Keratinocyte (primary cell): Measurements from ENCODE around the gene PLEKHD1.

Experiments used
- EZH2 ChIP-seq: IDR thresholded peaks from one replicate; pipeline ENCODE4 v1.6.1; 2012; ENCODE audit warnings: inconsistent platforms, mild to moderate bottlenecking, low read length, moderate library complexity
- TF ChIP-seq, protein P1 (sequence below), 3 experiments: IDR thresholded peaks in 1 of 3; conservative IDR thresholded peaks in 1 of 3; optimal IDR thresholded peaks in 1 of 3; 2 replicates in 2 of 3; 3 replicates in 1 of 3; pipeline versions ENCODE3 to v1.5.1; 2011; ENCODE audit warnings: low read length in 3 of 3, mild to moderate bottlenecking in 3 of 3, moderate library complexity in 2 of 3, control low read depth in 1 of 3, inconsistent platforms in 1 of 3; ENCODE audit not compliant: insufficient read depth in 2 of 3; ENCODE audit errors: extremely low read depth in 1 of 3

DNA sequence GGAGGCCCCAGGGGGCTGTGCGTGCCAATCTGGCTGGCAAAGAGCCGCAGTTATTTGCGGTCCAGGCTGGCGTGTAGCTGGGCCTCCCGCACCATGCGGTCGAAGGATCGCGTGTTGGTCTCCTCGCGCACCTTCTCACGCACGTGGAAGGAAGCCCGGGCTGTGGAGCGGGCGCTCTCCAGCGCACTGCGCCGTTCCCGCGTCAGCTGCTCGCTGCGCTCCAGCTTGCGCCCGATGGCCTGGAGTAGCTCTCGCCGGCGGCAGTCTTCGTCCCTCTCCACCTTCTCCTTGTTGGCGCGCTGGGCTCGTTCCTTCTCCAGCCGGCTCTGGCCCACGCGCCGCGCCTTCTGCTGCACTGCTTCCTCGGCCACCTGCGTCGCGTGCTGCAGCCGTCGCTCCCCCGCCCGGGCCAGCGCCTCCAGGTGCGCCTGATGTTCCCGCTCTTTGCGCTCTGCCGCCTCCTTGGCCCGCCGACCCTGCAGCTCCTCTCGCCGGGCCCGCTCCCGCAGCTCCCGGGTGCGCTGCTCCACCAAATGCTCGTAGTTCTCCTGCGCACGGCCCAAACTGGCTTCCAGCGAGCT is 87.0 kb downstream of the PLEKHD1 start:
- TF ChIP-seq, protein P1, sequence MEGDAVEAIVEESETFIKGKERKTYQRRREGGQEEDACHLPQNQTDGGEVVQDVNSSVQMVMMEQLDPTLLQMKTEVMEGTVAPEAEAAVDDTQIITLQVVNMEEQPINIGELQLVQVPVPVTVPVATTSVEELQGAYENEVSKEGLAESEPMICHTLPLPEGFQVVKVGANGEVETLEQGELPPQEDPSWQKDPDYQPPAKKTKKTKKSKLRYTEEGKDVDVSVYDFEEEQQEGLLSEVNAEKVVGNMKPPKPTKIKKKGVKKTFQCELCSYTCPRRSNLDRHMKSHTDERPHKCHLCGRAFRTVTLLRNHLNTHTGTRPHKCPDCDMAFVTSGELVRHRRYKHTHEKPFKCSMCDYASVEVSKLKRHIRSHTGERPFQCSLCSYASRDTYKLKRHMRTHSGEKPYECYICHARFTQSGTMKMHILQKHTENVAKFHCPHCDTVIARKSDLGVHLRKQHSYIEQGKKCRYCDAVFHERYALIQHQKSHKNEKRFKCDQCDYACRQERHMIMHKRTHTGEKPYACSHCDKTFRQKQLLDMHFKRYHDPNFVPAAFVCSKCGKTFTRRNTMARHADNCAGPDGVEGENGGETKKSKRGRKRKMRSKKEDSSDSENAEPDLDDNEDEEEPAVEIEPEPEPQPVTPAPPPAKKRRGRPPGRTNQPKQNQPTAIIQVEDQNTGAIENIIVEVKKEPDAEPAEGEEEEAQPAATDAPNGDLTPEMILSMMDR (optimal IDR thresholded peaks at IDR 0.05 in 1 of 3, IDR thresholded peaks at IDR 0.05 in 1 of 3, conservative IDR thresholded peaks at IDR 0.05 in 1 of 3; ENCODE audit: extremely low read depth in 1 of 3, insufficient read depth in 2 of 3, low read length in 3 of 3): no peak
- no peak for TF ChIP-seq EZH2
